ENCODE data around the gene PPP1R9A.

PPP1R9A gene

GRCh38 chr7:95011995-95012394 lies 104.6 kb downstream of the PPP1R9A start:
- ChIA-PET CTCF (interaction anchor here (0.6 to 0.7 kb wide), 2 partner anchors 378 to 602 kb away, joined by 3 read pairs; no protein-coding TSS in a partner anchor), POLR2A (no interaction called here)
- H3K9me3 ChIP-seq (ENCODE audit: control insufficient read depth, insufficient read depth, low read depth, low read length) = no peaks in the 10 kb centered on the region
- H3K36me3 ChIP-seq (ENCODE audit: control insufficient read depth in 2 of 2, insufficient read depth in 1 of 2, low read length in 2 of 2) = no peaks in the 10 kb centered on the region
- H3K4me1 ChIP-seq (ENCODE audit: control insufficient read depth, insufficient read depth, low read length) = no peaks in the 10 kb centered on the region
- TF ChIP-seq IKZF3 (tag by site-specific recombination; IDR thresholded peaks at IDR 0.05) = no peak
- TF ChIP-seq ZNF426 (tag by site-specific recombination; IDR thresholded peaks at IDR 0.05) = no peak
- no peak for TF ChIP-seq ZNF18 (tag by site-specific recombination; IDR thresholded peaks at IDR 0.05)
- TF ChIP-seq ZNF600 (tag by site-specific recombination; IDR thresholded peaks at IDR 0.05) = no peak
- TF ChIP-seq ZNF623 (tag by site-specific recombination; IDR thresholded peaks at IDR 0.05) = no peak
- TF ChIP-seq ZIC2 (tag by site-specific recombination; IDR thresholded peaks at IDR 0.05) = no peak
- TF ChIP-seq KLF10 (tag by site-specific recombination; IDR thresholded peaks at IDR 0.05) = no peak
- H3K27ac ChIP-seq (ENCODE audit: extremely low read depth, low read depth, low read length) = no peak overlapping the region
- H3K4me3 ChIP-seq (ENCODE audit: low read depth, low read length) = no peak overlapping the region

GRCh38 chr7:95018021-95018420 lies 110.6 kb downstream of the PPP1R9A start:
- ChIA-PET POLR2A (no interaction called here), CTCF (no interaction called here)
- Histone ChIP-seq H3K4me3 (ENCODE audit: low read depth, low read length) (no peak overlapping the region), H3K9me3 (ENCODE audit: control insufficient read depth, insufficient read depth, low read depth, low read length) (no peaks in the 10 kb centered on the region), H3K36me3 (ENCODE audit: control insufficient read depth in 2 of 2, insufficient read depth in 1 of 2, low read length in 2 of 2) (no peaks in the 10 kb centered on the region), H3K4me1 (ENCODE audit: control insufficient read depth, insufficient read depth, low read length) (no peaks in the 10 kb centered on the region), H3K27ac (ENCODE audit: extremely low read depth, low read depth, low read length) (no peak overlapping the region)
- TF ChIP-seq SETDB1 (IDR thresholded peaks at IDR 0.05; ENCODE audit: insufficient read length, low read length) = no peak
- TF ChIP-seq ZNF561 (tag by site-specific recombination; IDR thresholded peaks at IDR 0.05; ENCODE audit: borderline replicate concordance) = no peak
- TF ChIP-seq ZNF24 (tag by site-specific recombination; IDR thresholded peaks at IDR 0.05) = no peak
- TF ChIP-seq ZNF701 (tag by site-specific recombination; IDR thresholded peaks at IDR 0.05) = no peak
- no peak for TF ChIP-seq ZSCAN5A (tag by site-specific recombination; IDR thresholded peaks at IDR 0.05)
- no peak for TF ChIP-seq ZNF398 (tag by site-specific recombination; IDR thresholded peaks at IDR 0.05)
- TF ChIP-seq ZNF280D (tag by site-specific recombination; IDR thresholded peaks at IDR 0.05) = no peak
- TF ChIP-seq ZNF280C (tag by site-specific recombination; IDR thresholded peaks at IDR 0.05) = no peak
- no peak for TF ChIP-seq ZNF23 (tag by site-specific recombination; IDR thresholded peaks at IDR 0.05; ENCODE audit: borderline replicate concordance)
- TF ChIP-seq ZNF488 (tag by site-specific recombination; IDR thresholded peaks at IDR 0.05) = no peak
- no peak for TF ChIP-seq ZNF324 (tag by site-specific recombination; IDR thresholded peaks at IDR 0.05)
- TF ChIP-seq ZNF530 (tag by site-specific recombination; IDR thresholded peaks at IDR 0.05; ENCODE audit: low read depth) = no peak
